Activated CD4-positive, alpha-beta memory T cell treated with anti-CD3 and anti-CD28 coated beads, Interleukin-2, amount 10 ng/mL, durations not matched to agents 7 days and 5 days (primary cell): ENCODE results near the gene KRT32. TPM values are rescaled to one million over a fixed set of nuclear protein-coding genes. Genes with fewer than 3 reads are reported as not detected.

Experiments
- CTCF ChIA-PET: fragments of 350-600 bp; sonication (Branson Sonifier 250); formaldehyde crosslinking; loops from one replicate; lab custom pipeline; 2021; ENCODE audit warnings: antibody characterized with exemption, inconsistent platforms; lab: Charles Lee
- POLR2A ChIA-PET: fragments of 350-600 bp; sonication (Branson Sonifier 250); formaldehyde crosslinking; loops from one replicate; lab custom pipeline; 2021; ENCODE audit warnings: antibody characterized with exemption; lab: Charles Lee
- DNase-seq: peaks from one replicate; pipeline ENCODE4 v3.0.0-alpha.2; 2020
- H3K27ac Mint-ChIP-seq: one replicate; pipeline ENCODE4 v1.8.0; 2021; ENCODE audit warnings: mild to moderate bottlenecking, mixed read lengths
- H3K27me3 Mint-ChIP-seq: one replicate; pipeline ENCODE4 v1.8.0; 2021; ENCODE audit warnings: mixed read lengths
- H3K36me3 Mint-ChIP-seq: one replicate; pipeline ENCODE4 v1.8.0; 2021; ENCODE audit warnings: low read depth, mixed read lengths
- H3K4me1 Mint-ChIP-seq: one replicate; pipeline ENCODE4 v1.8.0; 2021; ENCODE audit warnings: mixed read lengths
- H3K4me3 Mint-ChIP-seq: one replicate; pipeline ENCODE4 v1.8.0; 2021; ENCODE audit warnings: mild to moderate bottlenecking, mixed read lengths
- H3K9me3 Mint-ChIP-seq: one replicate; pipeline ENCODE4 v1.8.0; 2021; ENCODE audit warnings: mixed read lengths
- total RNA-seq, 2 experiments: library from RNA; stranded (reverse); gene quantifications; one replicate each; pipeline ENCODE4 v1.2.3, GENCODE V29; 2021

The KRT32 gene
- total RNA-seq, 2 experiments from 2014 or later: not detected

DNA sequence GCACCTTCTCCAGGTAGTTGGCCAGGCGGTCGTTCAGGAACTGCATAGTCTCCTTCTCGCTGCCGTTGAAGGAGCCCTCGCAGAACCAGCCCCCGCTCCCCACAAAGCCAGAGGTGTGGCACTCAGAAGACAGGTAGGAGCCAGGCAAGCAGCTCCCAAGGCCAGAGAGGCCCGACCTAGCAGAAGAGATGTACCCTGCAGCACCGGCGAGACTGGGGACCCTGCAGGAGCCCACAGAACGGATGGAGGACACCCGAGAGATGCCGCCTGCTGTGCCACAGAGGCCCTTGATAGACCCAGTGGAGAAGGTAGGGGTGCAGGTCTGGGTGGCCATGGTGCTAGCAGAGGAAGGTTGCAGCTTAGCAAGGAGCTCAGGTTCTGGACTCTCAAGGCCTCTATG lies 22.3 kb upstream of the KRT32 start, which contains the start of gene KRT36:
Gene KRT36 (minus strand): TSS at position 380 of the 400 bp plus-strand sequence. CDS start 46 bp downstream, at position 334.
- ChIA-PET CTCF (interaction anchor here (1.8 kb wide), 1 partner anchor 159 kb away, joined by 3 read pairs; no protein-coding TSS in a partner anchor), POLR2A (no interaction called here)
- Mint-ChIP-seq H3K27ac (no peak within 1 kb of the TSS), H3K36me3 (no peaks in the 10 kb centered on the region), H3K4me1 (peaks cover 2% of the 10 kb centered on the region), H3K9me3 (no peaks in the 10 kb centered on the region), H3K27me3 (no peaks in the 10 kb centered on the region), H3K4me3 (no peak within 1 kb of the TSS)
- no peak for DNase-seq

DNA sequence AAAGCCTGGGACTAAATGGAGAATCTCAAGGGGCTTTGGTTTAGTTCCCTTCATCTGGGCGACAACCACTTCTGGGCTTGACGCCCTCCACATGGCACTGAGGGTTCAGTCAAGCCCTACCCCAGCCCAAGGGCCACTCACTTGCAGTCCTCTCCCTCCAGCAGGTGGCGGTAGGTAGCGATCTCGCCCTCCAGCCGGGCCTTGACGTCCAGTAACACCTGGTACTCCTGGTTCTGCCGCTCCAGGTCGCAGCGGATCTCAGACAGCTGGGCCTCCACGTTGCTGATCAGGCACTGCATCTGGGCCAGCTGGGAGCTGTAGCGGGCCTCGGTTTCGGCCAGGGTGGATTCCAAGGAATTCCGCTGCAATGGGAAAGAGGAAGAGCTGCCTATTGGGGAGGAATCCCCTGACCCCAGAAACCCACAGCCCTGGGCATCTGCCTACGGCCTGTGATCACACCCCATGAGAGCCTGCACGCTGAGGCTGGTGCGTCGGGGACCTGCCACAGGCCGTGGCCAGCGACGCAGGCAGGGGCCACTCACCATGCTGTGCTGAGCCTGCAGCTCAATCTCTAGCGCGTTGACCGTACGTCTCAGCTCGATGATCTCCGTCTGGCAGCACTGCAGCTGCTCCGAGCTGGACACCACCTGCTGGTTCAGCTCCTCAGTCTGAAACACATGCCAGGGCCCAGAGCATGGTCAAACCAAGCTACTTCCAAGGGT lies 19.8 kb upstream of the KRT32 start:
- ChIA-PET POLR2A (no interaction called here), CTCF (interaction anchor here (1.6 to 2.1 kb wide), 4 partner anchors 9 to 179 kb away, joined by 4 to 6 read pairs (median 4); no protein-coding TSS in a partner anchor)
- H3K4me3 Mint-ChIP-seq: no peak overlapping the region
- no peaks in the 10 kb centered on the region for H3K9me3 Mint-ChIP-seq
- peaks cover 2% of the 10 kb centered on the region for H3K4me1 Mint-ChIP-seq
- H3K27ac Mint-ChIP-seq: no peak overlapping the region
- H3K27me3 Mint-ChIP-seq: peaks cover 4% of the 10 kb centered on the region
- DNase-seq: peak; percentile 42
- H3K36me3 Mint-ChIP-seq: no peaks in the 10 kb centered on the region

- H3K36me3 Mint-ChIP-seq: no peaks in the 10 kb centered on the region
- POLR2A ChIA-PET: no interaction called here
Observed at GRCh38 chr17:41486316-41486715, 19.1 kb upstream of the KRT32 start.

DNA sequence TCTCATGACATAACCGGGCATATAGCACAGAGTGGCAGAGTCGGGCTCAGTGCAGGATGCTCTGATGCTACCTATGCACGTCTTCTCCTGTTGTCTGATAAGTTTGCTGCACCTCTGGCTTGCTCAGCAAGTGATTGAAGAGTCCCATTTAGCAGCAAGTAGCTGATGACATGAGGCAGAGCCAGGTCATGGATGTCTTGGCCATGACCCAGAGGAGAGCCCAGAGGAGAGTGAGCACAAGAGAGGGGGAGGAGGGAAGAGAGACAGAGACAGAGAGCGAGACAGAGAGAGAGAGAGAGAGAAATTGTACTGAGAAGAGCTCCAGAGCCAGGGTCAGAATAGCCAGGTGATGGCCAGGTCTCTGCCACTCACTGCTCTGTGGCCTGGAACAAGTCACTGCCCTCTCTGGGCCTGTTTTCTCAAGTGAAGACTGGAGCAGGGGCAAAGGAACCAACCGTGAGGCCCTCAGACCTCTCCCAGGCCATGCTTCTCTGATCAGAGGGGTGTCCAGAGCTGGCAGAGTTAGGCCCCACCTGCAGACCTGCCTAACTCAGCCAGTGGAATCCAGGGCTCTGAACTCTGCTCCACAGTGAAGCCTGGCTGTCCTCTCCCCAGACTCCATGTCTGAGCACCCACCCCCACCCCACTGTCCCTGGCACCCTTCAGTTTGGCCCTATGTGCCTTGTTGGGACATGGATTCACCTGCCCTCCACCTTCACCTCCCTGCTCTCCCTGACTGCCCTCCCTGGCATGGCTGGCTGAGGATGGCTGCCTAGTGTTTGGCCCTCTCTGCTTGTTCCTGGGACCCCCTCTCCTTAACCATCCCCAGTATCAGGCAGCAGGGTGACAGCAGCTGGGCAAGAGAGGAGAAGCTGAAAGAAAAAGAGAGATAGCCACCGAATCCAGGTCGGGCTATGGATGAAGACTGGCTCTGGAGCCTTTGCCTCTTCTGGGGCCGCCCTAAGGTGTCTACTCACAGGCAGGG lies 18.0 kb upstream of the KRT32 start:
- ChIA-PET POLR2A (no interaction called here), CTCF (interaction anchor here (1.7 kb wide), 1 partner anchor 10 kb away, joined by 4 read pairs; no protein-coding TSS in a partner anchor)
- no peak for DNase-seq
- Mint-ChIP-seq H3K36me3 (no peaks in the 10 kb centered on the region), H3K4me1 (peaks cover 2% of the 10 kb centered on the region), H3K27ac (no peak overlapping the region), H3K4me3 (no peak overlapping the region), H3K9me3 (no peaks in the 10 kb centered on the region), H3K27me3 (peaks cover 4% of the 10 kb centered on the region)

More at GRCh38 chr17:41486316-41486715, 19.1 kb upstream of the KRT32 start:
- Mint-ChIP-seq H3K4me1 (peaks cover 2% of the 10 kb centered on the region), H3K27ac (no peak overlapping the region), H3K27me3 (peaks cover 4% of the 10 kb centered on the region), H3K9me3 (no peaks in the 10 kb centered on the region), H3K4me3 (no peak overlapping the region)
- CTCF ChIA-PET: interaction anchor here (1.6 to 2.1 kb wide), 3 partner anchors 9 to 180 kb away, joined by 4 to 6 read pairs (median 5); no protein-coding TSS in a partner anchor
- no peak for DNase-seq

GRCh38 chr17:41483991-41484826 lies 17.0 kb upstream of the KRT32 start:
- ChIA-PET POLR2A (no interaction called here), CTCF (interaction anchor here (1.0 kb wide), 1 partner anchor 65 kb away, joined by 4 read pairs; no protein-coding TSS in a partner anchor)
- H3K4me1 Mint-ChIP-seq: no peaks in the 10 kb centered on the region
- H3K27ac Mint-ChIP-seq: no peak overlapping the region
- H3K9me3 Mint-ChIP-seq: no peaks in the 10 kb centered on the region
- DNase-seq: no peak
- H3K4me3 Mint-ChIP-seq: no peak overlapping the region
- H3K27me3 Mint-ChIP-seq: peaks cover 4% of the 10 kb centered on the region
- H3K36me3 Mint-ChIP-seq: no peaks in the 10 kb centered on the region

DNA sequence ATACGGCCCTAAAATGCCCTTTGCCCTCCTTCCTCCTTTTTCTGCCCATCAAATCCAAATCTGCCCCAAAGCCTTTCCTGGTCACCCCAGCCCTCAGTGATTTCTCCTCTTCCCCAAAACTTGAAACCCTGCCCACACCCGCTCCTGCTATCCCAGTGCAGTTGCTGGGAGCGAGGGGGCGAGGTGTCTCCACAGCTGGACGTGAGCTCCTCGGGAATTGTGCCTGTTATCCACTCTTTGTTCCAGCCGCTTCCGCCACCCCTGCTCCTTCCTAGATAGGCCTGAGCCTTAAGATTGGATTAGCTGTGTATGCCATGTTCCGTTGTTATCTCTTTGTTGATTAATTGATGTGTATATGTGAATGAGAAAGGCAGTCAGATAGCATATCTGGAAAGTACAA lies 16.3 kb upstream of the KRT32 start:
- ChIA-PET POLR2A (no interaction called here), CTCF (interaction anchor here (1.0 to 1.5 kb wide), 2 partner anchors 14 to 65 kb away, joined by 3 to 4 read pairs; no protein-coding TSS in a partner anchor)
- no peak overlapping the region for H3K27ac Mint-ChIP-seq
- H3K27me3 Mint-ChIP-seq: peaks cover 4% of the 10 kb centered on the region
- no peaks in the 10 kb centered on the region for H3K9me3 Mint-ChIP-seq
- H3K4me1 Mint-ChIP-seq: no peaks in the 10 kb centered on the region
- DNase-seq: no peak
- H3K36me3 Mint-ChIP-seq: no peaks in the 10 kb centered on the region
- no peak overlapping the region for H3K4me3 Mint-ChIP-seq

DNA sequence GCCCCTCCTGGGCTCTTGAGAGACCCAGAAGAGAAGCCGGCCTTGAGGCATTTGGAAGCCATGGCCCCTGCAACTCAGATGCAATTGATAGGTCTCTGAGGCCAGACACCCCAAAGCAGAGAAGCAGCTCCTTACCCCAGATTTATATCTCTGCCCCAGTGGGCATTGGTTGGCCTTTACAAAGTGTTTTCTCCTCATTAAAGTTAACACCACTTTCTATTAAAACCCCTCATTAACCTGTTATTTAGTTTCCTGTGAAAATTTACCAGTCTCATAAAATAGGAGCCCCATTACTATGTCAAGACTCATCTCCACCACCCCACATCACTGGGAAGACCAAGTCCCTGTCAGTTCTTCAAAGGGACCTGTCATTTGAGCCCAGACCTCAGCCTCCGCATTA lies 13.8 kb upstream of the KRT32 start, which contains the start of gene KRT35:
Gene KRT35 (minus strand): TSS at position 116 of the 400 bp plus-strand sequence. CDS start 54 bp downstream, at position 62.
- no peaks in the 10 kb centered on the region for H3K4me1 Mint-ChIP-seq
- H3K36me3 Mint-ChIP-seq: no peaks in the 10 kb centered on the region
- no peaks in the 10 kb centered on the region for H3K9me3 Mint-ChIP-seq
- peaks cover 4% of the 10 kb centered on the region for H3K27me3 Mint-ChIP-seq
- DNase-seq: no peak
- ChIA-PET CTCF (interaction anchor here (0.6 kb wide), 1 partner anchor 213 kb away, joined by 3 read pairs; no protein-coding TSS in a partner anchor), POLR2A (no interaction called here)
- H3K27ac Mint-ChIP-seq: no peak within 1 kb of the TSS
- H3K4me3 Mint-ChIP-seq: no peak within 1 kb of the TSS

DNA sequence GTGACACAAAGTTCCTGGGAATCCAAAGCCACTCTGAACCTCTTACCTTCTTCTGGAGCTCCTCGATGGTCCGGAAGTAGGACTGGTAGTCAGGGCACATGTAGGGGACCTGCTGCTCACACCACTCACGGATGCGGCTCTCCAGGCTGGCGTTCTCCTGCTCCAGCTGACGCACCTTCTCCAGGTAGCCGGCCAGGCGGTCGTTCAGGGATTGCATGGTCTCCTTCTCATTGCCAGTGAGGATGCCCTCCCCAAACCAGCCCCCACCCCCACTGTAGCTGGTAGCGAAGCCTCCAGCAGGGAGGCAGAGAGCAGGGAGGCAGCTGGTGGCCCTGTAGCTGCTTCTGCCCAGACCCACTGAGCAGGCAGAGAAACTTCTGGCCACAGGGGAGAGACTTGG lies 13.4 kb upstream of the KRT32 start:
- H3K9me3 Mint-ChIP-seq: no peaks in the 10 kb centered on the region
- no peak for DNase-seq
- peaks cover 4% of the 10 kb centered on the region for H3K27me3 Mint-ChIP-seq
- ChIA-PET CTCF (no interaction called here), POLR2A (no interaction called here)
- no peak overlapping the region for H3K4me3 Mint-ChIP-seq
- no peaks in the 10 kb centered on the region for H3K36me3 Mint-ChIP-seq
- no peaks in the 10 kb centered on the region for H3K4me1 Mint-ChIP-seq
- H3K27ac Mint-ChIP-seq: no peak overlapping the region

GRCh38 chr17:41480136-41480535 lies 12.9 kb upstream of the KRT32 start:
- no peaks in the 10 kb centered on the region for H3K9me3 Mint-ChIP-seq
- H3K27me3 Mint-ChIP-seq: peaks cover 4% of the 10 kb centered on the region
- POLR2A ChIA-PET: no interaction called here
- H3K36me3 Mint-ChIP-seq: no peaks in the 10 kb centered on the region
- DNase-seq: no peak
- H3K4me1 Mint-ChIP-seq: no peaks in the 10 kb centered on the region
- no peak overlapping the region for H3K4me3 Mint-ChIP-seq
- CTCF ChIA-PET: no interaction called here
- H3K27ac Mint-ChIP-seq: no peak overlapping the region

GRCh38 chr17:41478237-41478636 lies 11.1 kb upstream of the KRT32 start:
- POLR2A ChIA-PET: no interaction called here
- no peak for DNase-seq
- CTCF ChIA-PET: interaction anchor here (1.1 kb wide), 1 partner anchor 20 kb away, joined by 3 read pairs; no protein-coding TSS in a partner anchor
- H3K27me3 Mint-ChIP-seq: peaks cover 2% of the 10 kb centered on the region
- H3K36me3 Mint-ChIP-seq: no peaks in the 10 kb centered on the region
- no peaks in the 10 kb centered on the region for H3K4me1 Mint-ChIP-seq
- H3K27ac Mint-ChIP-seq: no peak overlapping the region
- H3K4me3 Mint-ChIP-seq: no peak overlapping the region
- no peaks in the 10 kb centered on the region for H3K9me3 Mint-ChIP-seq

DNA sequence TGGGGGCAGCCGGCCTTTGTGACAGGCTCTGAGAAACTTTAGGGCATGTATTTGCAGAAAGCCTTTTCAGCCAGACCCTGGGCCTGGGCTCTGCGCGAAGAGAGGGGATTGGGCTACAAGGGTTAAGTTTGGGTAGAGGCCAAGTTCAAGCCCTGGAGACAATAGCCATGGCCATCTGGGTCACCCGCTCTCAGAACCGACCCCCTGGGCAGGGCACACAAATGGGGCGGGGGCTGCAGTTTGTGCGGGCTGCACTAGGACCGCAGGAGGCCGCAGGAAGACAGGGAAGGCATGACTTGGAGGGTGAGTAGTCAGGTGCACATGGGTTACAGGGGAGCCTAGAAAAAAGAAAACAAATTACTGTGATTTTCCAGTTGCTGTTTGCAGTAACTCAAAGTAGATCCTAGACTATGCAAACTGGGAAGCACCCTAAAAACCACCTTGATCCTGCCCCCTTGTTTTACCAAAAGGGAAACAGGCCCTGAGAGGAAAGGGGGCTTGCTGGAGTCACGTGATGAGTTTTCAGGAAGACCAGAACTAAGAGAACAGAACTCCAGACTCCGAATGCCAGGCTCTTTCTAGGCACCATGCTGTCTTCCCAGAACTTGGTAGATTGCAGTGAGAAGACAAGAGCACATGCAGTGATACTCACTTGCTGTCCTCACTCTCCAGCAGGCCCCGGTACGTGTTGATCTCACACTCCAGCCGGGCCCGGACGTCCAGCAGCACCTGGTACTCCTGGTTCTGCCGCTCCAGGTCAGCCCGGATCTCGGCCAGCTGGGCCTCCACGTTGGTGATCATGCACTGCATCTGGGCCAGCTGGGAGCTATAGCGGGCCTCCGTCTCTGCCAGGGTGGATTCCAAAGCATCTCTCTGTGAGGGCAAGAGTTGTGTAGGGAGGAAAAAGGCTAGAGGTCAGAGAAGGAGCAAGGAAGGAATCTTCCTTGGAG lies 10.0 kb upstream of the KRT32 start:
- Mint-ChIP-seq H3K27me3 (peaks cover 4% of the 10 kb centered on the region), H3K36me3 (no peaks in the 10 kb centered on the region), H3K27ac (no peak overlapping the region), H3K4me1 (no peaks in the 10 kb centered on the region), H3K9me3 (no peaks in the 10 kb centered on the region), H3K4me3 (no peak overlapping the region)
- POLR2A ChIA-PET: no interaction called here
- CTCF ChIA-PET: interaction anchor here (1.1 kb wide), 1 partner anchor 21 kb away, joined by 3 read pairs; no protein-coding TSS in a partner anchor
- no peak for DNase-seq
